LHCN-M2 (cell line): ENCODE results near the gene DDX4. TPM values are rescaled to one million over a fixed set of nuclear protein-coding genes. Genes with fewer than 3 reads are reported as not detected.
"Not testable (repeated sequence)": the region's sequence is repeated elsewhere in the genome, so short reads cannot be mapped to it uniquely, and the experiment has no call there.

Experiments used
- DNase-seq: peaks from one replicate; pipeline ENCODE4 v3.0.0-alpha.2; 2012; ENCODE audit warnings: low read depth
- polyA plus RNA-seq: library from polyadenylated mRNA; unstranded; fragments of >200 nt; gene quantifications from one replicate; pipeline ENCODE4 v1.2.1, GENCODE V29; 2012; ENCODE audit warnings: missing spikeins
- total RNA-seq: library from RNA; depleted of rRNA; stranded (reverse); fragments of >200 nt; gene quantifications from 2 replicates; pipeline ENCODE4 v1.2.3, GENCODE V29; 2014; rRNA removed

The DDX4 gene
- not detected in 2 replicates for total RNA-seq
- polyA plus RNA-seq, result not detected

DNA sequence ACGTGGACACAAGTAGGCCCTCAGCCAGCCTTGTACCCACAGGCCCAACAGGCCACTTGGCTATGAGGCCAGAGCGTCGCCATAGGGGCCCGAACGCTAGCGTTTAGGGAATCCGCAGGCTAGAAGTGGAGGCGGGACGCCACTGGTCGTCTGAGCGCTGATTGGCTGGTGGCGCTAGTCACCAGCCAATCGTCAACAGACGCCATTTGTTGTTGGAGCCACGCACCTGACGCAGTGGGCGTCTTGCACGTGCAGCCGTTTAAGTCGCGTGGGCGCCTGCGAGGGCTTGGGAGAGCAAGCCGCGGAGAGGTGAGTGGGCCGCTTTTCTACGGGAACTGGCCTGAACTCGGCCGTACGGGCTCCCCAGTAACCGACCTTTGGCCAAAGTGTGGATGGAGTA, at the start of gene DDX4:
DDX4 (plus strand) TSS at position 269 of the 400 bp plus-strand sequence. CDS start 903 bp downstream, outside the sequence.
- DNase-seq, result no peak

DNA sequence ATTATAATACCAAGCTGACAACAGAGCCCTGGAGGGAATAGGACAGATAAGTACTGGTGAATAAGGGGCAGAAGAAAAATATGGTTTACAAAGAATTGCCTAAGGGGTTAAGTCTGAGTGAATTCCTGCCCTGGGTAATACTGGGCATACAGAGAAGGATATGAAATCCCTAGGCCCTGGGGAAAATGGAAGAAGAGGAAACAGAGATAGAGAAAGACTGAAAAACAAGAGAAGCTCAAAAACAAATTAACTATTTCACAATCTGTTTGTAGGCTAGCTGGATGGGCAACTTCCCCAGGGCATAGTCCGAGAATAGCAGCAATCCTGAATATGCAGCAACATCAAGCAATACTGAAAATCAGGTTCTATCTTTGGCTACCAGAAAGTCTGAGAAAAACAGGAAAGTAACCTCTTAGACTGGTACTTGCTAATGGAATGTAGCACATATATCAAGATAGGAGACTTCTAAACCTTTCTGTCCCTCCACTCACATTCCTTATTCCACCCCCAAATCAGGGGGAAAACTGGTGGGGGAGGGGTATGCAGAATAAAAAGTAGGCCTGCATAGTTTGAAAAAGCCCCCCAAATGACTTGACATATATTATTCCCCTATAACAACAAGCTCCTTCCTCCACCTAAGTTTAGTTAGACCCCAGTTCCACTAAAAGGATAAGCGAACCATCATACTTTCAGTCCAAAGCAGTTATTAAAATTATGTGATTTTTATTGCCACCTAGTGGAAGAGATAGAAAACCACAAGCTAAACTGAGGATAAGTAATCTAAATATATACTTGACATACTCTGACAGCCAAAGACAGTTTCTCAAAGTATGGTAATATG, 46.4 kb upstream of the DDX4 start:
- peak; percentile 61 for DNase-seq

DNA sequence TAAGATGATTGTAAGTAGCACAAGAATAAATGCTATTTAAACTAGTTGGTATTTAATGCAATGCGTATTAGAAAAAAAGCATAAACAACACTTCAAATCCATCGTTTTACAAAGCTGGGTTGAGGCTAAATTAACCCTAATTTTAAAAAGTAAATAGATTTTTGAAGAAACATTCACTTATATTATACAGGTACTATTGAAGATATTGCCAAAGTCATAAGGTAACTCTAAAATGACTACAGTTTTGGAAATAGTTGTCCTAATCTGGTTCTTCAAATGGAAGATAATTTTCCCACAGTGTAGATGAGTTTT, 45.8 kb upstream of the DDX4 start:
- DNase-seq, result no peak

DNA sequence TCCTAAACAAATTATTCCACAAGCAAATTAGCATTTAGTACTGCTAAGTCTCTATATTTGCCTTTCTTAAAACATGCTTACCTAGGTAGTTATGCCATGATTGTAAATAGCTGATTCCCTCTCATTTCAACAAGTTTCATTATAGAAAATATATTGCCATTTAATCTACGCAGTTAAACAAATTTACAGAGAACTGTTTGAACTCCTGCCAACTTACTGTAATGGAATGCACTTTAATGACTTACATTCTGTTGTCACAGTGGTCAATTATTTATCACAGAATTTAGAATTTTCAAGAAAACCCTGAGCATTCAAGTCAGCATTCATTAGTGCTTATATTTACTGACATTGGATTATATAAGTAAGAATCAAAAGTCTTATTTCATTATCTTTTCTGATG, 45.4 kb upstream of the DDX4 start:
- no peak for DNase-seq

DNA sequence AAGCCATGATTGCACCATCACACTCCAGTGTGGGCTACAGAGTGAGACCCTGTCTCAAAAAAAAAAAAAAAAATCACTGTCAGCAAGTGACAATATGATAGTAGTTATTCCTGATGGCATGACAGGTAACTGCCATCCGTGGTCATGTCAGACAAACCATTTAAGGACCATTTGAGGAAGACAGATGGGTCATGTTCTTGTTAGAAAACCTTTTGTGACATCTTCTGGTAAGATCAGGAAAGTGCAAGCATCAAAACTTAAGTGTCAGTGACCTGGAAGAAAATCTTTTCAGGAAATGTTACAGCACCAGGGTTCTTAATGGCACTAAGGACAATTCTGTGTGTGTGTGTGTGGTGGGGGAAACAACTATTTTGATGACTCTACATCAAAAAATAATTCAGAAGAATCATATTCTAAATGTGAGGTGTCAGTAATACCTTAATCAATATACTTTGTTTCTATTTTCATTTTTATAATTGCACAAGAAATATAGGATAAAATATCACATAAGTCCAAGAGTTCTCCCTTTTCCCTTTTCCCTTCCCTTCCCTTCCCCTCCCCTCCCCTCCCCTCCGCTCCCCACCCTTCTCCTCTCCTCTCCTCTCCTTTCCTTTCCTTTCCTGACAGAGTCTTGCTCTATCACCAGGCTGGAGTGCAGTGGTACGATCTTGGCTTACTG, 43.6 kb upstream of the DDX4 start:
- DNase-seq, result peak; percentile 35

DNA sequence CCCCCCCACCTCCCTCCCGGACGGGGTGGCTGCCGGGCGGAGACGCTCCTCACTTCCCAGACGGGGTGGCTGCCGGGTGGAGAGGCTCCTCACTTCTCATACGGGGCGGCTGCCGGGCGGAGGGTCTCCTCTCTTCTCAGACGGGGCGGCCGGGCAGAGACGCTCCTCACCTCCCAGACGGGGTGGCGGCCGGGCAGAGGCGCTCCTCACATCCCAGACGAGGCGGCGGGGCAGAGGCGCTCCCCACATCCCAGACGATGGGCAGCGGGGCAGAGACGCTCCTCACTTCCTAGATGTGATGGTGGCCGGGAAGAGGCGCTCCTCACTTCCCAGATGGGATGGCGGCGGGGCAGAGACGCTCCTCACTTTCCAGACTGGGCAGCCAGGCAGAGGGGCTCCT, 41.2 kb upstream of the DDX4 start:
- DNase-seq, result not testable (repeated sequence)

DNA sequence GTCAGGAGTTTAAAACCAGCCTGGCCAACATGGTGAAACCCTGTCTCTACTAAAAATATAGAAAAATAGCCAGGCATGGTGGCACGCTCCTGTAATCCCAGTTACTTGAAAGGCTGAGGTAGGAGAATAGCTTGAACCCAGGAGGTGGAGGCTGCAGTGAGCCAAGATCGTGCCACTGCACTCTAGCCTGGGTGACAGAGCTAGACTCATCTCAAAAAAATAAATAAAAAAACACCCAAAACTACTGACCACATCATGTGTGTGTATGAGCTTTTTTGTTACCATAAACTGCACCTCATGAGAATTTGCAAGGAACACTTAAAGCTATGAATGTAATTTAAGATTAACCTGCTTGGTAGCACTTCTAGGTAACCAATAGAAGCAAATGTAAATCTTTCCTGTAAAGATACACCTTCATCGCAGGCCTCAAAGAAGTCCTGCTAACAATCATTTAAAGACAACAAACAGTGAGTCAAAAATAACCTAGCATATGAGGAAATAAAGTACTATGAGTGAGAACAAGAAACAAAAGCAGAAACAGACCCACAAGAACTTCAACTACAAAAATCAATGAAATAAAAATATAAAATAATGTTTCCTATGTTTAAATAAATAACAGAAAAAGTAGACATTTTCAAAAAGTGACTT, 38.7 kb upstream of the DDX4 start:
- DNase-seq, result no peak

DNA sequence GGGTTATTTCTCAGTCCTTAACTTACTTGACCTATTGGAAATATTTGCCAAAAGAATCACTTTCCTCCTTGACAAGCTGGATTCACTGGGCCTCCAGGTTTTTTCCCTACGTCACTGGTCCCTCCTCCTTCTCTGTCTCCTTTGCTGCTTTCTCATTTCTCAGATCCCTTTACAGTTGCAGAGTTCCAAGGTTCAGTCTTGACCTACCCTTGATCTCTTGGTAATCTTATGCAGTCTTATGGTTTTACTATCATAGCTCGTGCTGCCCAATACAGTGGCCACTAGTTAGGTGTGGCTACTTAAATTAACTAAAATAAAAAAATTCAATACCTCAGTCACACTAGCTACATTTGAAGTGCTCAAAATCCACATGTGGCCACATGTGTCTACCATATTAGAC, 37.1 kb upstream of the DDX4 start:
- no peak for DNase-seq

DNA sequence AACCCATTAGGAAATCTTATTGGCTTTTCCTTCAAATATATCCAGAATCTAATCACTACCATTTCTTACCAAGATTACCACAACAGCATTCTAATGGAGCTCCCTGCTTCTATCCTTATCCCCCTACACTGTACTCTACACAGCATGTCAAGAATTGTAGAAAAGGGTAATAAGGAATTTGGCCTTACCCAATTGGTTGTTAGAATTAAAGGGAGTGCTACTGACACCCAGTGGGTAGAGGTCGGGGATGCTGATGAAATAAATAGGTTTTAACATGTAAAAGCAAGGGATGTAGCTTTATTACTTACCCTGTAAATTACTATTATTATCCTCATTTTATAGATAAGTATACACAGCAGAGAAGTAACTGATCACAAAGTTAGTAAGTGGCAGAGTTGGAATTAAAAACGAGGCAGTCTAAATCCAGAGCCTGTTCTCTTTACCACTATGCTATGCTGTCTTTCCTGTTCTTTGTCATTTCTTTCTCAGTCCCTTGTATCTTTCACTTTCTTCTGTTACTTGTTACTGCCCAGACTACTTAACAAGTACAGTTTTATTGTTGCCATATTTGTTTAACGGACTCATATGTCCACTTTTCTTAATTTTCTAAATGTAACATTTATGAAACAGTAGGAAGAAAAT, 36.3 kb upstream of the DDX4 start:
- DNase-seq, result no peak

DNA sequence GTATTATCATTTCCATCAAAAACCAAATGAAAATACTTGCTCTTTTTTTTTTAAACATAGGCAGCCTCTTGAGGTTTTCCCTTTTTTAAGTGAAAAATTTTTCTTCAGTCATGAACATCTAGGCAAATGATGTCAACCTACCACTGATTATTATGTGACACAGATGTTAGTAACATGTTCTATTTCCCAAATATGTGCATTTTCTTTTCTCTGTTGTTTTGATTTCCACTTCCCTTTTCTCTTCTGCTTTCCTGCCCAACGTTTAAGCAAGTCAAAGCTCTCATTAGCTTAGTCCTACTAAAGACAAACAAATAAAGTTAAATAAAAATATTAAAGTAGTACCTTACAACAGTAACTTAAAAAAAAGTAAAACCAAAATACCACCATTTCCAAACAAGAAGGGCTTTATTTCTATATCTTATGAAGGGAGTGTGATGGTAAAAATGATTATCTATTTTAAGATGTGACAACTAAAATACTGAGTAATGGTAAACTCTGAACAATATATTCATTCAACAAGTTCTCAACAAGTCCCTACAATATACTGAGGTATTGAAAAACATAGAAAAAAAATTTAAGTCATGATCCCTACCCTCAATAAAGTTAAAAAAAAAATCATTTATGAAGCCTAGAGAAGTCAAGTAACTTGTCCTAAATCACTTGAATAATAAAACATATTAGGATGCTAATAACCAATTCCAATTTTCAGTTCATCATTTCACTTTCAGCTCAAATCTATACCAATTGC, 35.1 kb upstream of the DDX4 start:
- DNase-seq, result no peak

DNA sequence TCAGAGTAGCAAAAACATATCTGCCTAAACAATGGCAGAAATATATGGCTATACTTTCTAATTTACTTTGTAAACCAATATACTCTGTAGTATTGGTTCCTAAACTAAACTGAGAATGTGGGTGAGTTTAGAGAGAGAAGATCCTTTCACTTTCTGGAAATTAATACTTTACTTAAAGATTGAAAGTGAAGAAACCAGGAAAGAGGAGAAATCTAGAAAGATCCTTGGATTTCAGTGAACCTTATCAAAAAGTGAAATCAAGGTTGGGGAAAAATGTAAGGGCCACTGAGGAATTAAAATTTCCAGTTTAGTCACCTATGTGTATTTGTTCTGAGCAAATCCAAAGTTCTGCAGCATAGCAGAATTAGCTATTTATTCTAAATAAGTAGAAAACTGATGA, 31.6 kb upstream of the DDX4 start:
- no peak for DNase-seq

DNA sequence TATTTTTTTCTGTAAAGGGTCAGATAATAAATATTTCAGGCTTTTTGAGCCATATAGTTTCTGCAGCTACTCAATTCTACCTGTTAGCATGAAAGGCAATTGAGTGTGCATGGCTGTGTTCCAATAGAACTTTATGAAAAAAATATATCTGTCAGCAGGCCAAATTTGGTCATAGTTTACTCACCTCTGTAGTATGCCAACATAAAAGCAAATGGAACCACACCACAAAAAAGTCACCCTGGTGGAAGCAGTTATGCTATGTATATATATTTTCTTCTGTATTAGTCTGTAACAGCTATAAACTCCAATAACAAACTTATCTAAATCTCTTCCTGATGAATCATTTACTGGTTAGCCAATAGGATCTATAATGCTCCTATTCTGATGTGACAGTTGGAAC, 29.1 kb upstream of the DDX4 start:
- DNase-seq, result no peak

DNA sequence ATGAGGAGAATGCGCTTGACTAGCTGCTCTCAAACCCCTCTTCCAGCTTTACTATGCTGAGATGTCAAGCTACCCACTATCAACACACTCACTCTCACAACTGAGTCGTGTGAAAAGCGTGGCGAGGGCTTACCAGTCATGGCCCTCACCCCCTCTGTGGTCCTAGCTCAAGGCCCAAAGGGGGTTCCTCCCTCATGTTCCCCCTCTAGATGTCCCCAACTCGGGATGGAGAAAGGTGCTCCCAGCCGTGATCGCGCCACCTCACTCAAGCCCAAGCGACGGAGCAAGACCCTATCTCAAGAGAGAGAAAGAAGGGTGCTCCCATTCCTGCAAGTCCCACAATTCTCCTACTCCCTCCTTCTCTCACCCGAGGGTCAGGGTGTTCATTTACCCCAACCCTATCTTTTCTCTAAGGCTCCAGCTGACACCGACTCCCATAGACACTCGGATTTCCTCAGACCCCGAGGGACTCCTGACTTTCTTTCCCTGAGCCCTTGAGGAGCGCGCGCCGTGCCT, 26.3 kb upstream of the DDX4 start:
- DNase-seq, result no peak

DNA sequence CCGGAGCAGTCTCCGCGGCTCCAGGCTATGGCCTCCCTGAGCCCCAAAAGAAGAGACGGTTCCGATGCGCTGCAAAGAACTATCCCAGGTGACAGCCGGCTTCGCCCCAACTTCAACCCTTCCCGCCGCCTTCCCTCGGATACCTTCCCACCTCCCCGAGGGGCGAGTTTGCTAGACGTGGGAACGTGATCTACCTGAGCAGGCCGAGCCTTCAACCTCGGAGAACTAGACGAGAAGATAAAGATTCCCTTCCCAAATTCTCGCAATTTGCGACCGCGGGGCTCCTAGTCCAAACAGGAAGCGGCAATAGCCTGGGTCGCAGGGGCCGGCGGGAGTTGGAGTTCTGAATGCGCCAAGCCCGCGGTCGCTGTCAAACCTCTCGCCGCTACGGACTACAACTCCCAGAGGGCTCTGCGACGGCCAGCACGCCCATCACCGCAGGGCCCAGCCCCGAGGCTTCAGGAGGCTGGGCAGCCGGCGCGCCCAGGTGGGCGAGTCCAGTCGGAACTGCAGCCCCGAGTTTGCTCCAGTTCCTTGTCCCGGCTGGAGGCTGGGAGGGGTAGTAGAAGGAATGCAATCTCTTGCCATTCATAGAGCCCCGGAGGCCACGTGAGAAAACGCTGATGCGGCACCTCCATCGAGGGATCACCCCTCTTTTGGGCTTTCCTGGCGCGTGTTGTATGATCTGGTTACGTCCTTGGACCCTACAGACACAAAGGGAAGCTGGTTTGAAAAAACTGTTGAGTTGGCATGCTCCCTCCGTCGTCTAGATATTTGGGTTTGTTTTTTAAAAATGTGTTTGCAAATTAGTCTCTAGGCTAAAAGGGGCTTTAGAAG, 25.6 kb upstream of the DDX4 start, which contains the start of gene SLC38A9:
SLC38A9 (minus strand) TSS at position 302 of the 837 bp plus-strand sequence. CDS start 14,366 bp downstream, outside the sequence.
- DNase-seq, result peak; percentile 91

DNA sequence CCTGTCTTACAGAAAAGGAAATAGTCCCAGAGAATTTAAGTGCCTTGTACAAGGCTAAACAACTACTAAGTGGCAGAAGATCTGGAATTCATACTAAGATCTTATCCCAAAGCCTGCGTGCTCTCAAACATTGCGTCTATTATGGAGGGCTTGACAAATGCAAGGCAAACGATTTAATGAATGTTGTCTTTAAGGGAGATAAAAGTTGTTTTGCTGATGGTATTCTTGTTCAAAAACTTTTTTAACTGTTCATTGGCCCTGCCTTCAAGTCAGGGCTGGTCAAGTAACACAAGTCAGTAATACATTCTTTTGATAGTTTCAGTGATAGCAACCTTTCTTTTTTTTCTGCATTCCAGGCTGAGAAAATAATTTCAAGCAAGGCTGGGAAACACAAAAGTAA, 24.0 kb upstream of the DDX4 start:
- no peak for DNase-seq

DNA sequence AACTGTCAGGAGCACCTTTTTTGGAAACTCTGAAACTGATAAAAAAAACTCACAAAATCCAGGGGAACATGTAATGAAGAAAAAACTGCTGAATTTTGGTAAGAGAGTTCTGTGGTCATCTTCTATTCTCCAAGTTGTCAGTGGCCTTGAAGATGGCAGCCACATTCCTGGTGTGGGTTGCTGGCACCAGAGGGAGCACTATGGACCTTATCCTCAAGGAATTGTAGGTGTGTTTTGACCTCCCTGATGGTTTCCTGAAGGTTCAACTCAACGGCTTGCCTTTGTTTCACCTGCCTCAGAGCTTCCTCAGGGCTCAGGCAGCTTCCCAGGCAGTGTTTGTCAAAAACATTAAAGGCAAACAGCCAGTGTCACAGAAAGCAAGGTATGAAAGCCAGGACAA, 23.5 kb upstream of the DDX4 start:
- no peak for DNase-seq

DNA sequence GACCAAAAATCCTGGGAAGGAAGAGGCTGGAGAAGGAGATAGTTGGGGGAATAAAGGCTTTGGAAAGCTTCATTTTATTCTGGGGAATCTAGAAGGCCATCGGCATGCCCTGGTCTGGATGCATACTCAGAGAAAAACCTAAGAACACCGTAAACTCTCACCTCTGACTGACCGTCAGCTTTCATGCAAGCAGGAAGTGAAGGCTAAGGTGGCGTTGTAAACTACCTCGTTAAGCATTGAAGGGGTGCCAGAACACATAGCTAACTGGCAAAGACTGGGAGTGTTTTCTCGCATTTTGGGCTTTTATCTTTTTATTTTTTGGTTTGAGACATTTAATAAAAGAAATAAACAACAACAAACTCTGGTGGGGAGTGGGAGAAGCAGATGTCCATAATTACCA, 23.1 kb upstream of the DDX4 start:
- no peak for DNase-seq

DNA sequence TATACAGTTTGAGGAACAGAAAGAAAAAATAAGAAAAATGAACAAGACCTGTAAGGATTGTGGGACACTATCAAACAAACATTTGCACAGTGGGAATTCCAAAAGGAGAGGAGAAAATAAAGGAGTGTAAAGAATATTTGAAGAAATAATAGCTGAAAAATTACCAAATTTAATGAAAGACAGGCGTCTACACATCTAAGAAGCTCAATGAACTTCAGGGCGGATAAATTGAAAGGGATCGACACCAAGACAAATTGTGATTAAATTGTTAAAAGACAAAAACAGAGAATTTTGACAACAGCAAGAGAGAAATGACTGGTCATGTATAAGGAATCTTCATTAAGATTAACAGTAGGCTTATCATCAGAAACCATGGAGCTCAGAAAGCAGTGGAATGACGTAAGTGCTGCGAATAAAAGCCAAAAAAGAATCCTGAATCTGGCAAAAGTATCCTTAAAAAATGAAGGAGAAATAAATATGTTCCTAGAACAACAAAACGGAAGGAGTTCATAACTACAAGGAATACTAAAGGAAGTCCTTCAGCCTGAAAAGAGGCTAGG, 22.3 kb upstream of the DDX4 start:
- DNase-seq, result no peak

DNA sequence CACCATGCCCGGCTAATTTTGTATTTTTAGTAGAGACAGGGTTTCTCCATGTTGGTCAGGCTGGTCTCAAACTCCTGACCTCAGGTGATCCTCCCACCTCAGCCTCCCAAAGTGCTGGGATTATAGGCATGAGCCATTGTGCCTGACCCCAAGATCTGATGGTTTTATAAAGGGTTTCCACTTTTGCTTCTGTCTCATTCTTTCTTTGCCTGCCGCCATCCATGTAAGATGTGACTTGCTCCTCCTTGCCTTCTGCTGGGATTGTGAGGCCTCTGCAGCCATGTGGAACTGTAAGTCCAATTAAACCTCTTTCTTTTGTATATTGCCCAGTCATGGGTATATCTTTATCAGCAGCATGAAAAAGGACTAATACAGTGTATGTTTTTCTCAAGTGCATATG, 18.8 kb upstream of the DDX4 start:
- DNase-seq, result not testable (repeated sequence)

DNA sequence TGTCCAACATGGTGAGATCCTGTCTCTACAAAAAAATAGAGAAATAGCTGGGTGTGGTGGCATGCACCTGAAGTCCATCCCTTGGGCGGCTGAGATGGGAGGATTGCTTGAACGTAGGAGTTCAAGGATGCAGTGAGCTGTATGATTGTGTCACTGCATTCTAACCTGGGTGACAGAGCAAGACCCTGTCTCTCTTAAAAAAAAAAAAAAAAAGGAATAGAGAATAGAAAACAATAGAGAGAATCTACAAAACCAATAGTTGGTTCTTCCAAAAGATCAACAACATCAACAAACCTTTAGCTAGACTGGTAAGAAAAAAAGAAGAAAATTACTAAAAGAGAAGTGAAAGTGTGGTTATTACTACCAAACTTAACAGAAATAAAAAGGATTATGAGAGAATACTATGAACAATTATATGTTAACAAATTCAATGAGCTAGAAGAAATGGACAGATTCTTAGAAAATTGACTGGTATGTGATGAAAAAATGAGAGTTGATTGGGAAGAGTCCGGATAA, 17.6 kb upstream of the DDX4 start:
- DNase-seq, result no peak
